Measurements from ENCODE around the gene ZC3H12C.

The ZC3H12C gene

DNA sequence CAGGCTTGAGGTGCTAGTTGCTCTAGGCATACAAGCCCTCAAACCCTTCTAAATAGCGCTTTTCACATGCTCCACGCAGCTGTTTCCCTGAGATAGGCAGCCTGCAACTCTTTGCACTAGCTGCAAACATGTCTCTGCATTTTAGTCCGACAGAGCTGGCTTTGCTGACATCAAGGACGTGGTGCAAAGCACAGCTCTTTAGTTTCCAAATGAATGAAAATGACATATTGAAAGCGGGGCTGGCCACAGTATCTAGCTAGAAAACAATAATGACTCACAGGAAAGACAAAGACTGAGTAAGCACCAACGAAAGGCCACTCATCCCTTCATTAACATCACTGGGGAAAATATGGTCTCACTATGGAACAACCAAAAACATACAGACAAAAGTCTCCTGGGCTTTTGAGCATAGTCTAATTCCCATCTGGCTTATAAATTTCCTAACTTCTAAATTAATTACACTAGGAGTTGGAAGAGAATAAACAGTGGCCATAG, 15.3 kb upstream of the ZC3H12C start:
- peak; percentile 24 to 49 for DNase-seq

DNA sequence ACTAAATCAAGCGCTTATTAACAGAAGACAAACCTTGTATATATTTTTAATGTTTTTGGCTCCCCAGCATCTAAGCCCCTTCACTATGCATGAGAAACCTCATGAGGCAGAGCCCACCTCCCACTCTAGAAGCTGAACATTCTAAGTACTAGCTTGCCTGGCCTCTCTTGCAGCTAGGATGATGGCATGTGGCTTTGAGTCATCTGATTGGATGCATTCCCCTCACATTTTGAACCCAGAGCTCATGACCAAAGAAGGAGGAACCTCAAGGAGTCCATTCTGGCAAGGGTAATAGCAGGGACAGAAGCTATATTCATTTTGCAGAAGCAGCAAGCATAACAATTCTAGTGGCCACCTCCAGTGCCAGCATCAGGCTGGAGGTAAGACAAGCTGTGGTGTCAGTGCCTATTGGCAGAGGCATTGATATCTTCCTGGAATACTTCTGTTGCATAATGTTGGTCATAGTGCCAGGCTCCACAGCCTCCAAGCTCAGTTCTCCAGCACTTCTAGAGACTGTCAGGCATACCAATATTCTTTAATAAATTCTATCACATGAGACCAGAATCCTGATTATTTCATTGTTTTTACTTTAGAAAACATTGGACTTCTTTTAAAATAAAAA, 14.2 kb upstream of the ZC3H12C start:
- DNase-seq, result no peak

DNA sequence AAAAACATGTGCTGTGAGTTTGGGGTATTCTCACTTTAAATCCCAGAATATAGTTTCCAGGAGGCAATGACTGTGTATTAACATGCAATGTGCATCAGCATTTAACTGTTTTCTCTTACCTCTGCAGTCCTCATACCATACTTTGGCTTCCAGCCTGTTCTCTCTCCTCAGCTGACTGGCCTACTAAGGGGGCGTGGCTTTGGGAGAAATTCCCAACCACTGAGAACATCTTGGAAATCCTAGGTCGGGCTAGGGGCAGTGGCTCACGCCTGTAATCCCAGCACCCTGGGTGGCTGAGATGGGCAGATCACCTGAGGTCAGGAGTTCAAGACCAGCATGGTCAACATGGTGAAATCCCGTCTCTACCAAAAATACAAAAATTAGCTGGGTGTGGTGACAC, 13.5 kb upstream of the ZC3H12C start:
- DNase-seq, result no peak

DNA sequence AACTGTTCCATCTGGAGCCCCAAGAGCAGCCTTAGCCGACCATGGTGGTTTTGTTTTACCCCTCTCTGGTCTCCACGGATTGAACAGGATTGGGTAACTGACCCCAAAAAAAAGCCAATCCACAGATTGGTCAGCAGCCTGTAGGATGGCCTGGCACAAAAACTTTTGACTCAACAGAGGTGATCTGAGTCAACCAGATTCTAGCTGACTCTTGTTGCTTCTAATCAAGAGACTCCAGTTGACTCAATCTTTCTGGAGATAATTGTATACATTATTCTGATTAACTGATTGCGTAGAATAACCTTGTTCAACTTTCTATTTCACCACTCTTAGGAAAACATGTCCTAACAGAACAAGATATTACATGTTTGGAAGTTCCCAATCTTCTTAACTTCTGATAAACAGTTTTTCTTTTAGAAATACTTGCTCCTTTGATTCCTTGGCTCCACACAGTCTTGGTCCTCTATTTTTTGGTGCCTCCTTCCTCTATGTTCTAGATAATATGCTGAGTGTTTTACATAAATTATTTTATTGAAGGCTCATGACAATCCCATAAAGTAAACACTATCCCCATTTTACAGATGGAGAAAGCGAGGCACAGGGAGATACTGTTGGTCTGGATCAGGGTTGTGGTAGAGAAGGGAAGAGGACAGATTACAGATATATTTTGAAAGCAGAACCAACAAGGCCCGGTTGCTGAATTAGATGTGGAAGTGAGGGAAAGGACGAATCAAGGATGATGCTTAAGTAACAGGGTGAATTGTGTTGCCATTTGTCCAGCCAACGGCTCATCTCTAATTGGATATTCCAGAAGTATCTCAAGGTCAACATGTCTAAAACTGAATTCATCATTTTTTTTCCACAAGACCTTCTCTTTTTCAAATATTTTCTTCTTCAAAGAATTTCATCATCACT, 11.5 kb upstream of the ZC3H12C start:
- DNase-seq, result no peak

DNA sequence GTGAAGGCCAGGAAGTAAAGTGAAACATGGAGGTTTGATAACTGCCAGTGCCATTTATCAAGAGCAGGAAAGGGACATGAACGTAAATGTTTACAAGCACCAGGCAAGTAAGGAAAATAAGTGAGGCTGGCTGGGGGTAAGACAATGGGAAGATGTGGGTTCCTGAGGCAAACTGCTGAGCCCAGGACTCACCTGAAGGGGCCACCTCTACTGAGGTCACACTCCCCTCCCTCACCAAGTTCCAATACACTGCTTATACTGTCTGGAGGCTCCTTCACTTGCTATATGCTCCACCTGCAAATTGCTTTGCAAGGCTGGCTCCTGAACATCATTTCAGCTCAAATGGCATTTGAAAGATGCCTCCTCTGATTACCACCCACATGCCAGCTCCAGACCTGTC, 10.3 kb upstream of the ZC3H12C start:
- no peak for DNase-seq

DNA sequence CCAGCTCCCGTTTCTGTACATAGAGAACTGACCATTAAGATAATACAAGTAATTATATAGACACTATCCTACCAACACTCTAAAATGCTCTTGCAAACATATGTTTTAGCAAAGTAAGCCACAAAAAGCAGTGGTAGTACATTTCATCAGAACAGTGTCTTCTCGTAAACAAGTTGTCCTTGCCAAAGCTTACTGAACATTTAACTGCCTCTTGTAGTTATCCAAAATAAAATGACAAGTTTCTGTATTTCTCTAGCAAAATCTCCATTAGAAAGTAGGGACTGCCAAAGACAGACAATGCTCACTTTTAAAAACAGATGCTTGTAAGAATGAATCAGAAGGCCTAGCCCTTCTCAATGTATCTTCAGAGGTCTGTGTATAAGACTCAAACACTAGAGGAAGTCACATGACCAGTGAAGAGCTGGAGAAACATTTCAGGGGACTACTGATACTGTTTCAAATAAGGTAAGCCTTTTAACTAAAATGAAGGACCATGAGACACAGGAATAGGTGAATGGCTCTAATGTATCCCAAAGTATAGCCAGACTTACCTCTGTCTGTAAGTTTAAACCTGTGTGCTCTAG, 7.8 kb upstream of the ZC3H12C start:
- no peak for DNase-seq

DNA sequence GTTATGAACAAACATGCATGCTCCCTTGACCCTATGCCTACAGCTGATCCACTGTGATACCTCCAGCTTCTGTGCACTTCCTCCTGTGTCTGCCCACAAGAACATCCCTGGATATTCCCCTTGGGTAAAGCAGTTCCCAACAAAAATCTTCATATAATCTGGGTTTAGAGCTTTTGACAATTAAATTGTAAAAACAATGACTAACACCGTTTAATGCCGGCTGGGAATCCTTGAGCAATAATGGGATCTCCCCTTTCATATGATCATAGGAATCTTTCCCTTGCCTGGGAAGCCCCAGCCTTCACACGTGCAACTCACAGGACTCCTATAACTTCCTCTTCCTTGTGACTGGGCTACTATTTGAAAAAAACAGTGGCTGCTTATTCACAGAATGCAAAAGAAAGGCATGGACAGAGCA, 6.3 kb upstream of the ZC3H12C start:
- DNase-seq, result no peak

DNA sequence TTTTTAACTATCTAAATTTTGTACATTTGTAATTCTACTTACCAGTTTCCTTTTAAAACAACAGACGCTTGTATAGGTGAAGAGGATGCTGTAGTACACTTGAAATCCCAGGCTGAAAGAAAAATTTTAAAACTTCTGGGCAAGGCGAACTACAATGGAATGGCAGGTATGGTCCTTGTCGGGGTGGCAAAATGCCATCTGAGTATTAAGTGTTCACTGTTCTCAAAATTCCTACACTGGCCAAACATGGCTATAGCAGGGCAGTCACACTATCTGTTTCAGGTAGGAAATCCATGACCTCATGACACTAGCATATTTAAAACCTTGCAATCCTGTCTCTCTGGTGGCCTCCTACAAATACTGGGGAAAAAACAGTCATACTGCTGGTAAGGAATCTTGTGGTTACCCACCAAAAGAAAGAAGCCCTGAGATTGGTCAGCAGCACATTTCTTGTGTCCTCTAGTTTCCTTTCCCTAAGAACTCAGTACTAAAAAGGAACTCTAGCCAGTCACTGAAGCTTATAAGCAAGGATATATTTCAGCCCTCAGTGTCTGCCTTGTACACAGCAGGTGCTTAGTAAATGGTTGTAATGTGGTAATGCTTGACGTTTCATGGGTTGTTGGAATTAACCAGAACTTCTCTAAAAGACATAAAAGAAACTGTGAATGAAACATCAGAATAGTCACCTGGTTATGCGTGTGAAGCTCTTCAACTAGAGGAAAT, 5.2 kb upstream of the ZC3H12C start:
- DNase-seq, result no peak

DNA sequence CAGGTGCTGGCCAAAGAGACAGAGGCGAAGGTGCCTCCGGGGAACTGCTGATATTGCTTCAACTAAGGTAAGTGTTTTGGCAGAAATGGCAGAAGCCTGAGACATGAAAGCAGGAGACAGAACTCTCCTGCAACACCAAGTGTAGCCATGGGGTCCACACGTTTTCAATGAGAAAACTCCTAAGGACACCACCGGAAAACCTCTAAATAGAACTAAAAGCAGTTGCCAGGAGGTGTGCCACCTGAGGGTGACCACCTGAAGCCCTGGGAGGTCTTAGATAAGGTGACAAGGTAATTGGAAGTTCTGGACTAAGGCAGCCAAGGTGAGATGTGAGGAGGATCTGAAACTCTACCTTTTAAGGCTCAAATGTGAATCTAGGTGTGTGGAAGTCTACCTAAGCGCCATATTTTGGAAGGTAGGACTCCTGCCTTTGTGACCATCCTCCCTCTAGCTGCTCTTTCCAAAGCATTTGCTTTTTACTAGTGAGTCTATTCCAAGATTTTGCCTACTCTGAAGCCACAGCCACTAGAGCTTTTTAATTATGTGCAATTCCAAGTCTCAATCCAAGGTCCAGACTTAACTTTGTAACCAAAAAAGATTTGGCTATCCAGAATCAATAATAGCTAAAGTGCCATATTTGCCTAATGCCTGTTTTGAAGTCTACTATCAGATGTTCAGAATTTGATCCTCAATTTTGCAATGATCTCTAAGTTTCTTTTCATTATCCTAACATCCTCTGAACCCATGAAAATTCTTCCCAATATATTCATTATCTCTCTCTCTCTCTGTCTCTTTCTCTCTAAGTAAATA, 4.5 kb upstream of the ZC3H12C start:
- DNase-seq, result no peak

DNA sequence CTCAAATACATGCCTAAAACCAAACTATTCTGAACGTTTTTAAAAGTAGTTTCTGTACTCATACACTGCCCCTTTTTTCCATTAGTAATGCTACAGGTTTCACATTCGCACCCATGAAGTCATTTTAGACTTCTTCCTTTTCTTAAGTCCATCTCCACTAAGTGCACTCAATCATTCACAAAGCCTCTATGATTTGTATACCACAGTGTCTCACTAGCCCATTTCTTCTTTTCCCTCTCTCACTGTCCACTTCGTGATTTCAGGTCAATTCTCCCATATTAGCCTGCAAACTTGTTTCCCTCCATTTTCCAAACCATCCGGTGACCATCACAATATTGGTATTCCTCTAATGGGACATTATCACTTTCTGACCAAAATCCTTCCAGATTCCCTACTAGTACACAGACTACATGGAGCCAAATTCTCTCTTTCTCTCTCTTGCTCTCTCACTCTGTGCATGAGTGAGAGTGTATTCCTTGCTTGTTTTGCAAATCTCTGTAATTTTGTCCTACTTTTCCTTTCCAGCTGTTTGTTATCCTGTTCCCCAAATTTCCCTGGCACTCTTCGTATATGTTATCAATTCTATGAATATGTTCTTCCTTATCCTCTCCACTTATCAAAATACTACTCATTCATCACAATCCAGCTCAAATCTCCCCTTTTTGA, 3.4 kb upstream of the ZC3H12C start:
- DNase-seq, result no peak

DNA sequence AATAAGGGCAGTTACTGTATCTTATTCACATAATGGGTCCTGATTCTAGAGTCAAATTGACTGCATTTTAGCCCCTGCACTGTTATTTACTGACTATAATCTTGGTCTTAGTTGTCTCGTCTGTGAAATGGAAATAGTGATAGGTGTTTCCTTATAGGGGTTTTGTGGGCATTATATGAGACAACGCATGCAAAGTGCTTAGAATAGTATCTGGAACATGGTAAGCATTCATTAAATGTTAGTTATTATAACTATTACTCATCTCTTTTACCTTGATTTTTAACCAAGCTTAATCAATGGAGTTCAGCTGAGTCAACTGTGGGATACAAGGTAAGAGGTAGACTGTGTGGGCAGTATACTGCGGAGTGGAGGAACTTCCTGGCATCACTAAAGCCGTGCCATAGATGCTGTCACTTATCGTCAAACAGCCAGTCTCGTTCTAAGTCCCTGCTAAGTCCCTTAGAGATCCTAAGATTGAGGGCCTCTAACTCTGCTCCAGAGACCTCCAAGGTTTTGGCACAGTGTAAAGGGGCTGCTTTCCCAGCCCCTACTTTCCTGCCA, 2.6 kb upstream of the ZC3H12C start:
- no peak for DNase-seq

DNA sequence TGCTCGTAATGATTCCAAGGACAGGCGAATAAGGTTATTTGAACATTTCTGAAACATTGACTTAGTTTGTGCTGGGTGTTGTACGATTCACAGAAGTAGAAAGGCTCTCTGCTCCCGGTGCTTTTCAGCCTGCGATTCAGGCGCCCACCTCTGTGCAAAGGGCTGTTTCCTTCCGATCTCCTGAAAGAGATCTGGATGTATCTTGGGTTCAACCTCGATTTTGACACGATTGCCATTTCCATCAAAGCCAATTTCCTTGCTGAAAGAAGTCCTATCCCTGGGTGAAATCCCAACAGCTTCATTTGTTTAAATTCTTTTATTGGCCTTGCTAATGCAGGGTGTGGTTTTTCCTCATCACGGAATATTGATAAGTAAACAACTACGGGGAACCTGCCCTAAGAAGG, 1.1 kb upstream of the ZC3H12C start:
- DNase-seq, result no peak

DNA sequence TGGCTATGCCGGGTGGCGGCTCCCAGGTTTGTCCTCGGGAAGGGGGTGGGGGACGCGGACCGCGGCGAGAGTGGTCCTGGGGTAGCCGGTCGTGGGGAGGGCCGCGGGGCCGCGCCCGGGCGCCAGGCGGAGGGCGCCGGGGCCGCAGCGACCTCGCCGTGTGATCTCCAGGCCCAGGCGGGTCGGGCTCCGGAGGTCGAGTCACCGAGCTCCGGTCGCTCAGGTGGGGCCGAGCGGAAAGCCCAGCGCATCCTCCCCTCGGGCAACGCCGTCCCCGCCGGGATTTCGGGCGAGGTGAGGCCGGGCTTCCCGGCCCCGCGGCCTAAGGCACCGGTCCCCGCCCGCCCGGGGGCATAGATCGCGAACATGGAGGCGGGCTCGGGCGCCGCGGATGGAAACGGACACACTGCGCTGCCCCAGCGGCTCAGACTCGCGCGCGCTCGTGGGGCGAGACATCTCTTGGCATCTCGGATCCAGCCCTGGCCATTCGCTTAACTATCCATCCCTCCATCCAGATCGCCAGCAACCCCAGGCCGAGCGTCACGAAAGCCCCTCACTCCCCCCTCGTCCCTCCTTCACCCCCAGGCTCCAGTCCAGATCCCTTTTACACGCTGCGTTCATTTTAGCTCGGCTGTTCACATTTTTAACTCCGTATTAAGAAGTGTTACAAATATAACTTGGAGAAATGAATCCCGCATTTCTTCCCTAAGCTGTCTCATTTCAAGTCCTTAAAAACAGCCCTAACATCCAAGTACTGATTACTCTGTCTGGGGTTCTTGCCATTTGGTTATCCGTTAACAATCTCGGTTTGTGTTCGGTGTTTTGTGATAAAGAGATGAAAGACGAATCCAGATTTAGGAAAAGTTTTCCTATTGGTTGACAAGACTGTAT, 460 bp downstream of the ZC3H12C start:
- peak in 1 of 2 experiments; percentile 20 for DNase-seq

DNA sequence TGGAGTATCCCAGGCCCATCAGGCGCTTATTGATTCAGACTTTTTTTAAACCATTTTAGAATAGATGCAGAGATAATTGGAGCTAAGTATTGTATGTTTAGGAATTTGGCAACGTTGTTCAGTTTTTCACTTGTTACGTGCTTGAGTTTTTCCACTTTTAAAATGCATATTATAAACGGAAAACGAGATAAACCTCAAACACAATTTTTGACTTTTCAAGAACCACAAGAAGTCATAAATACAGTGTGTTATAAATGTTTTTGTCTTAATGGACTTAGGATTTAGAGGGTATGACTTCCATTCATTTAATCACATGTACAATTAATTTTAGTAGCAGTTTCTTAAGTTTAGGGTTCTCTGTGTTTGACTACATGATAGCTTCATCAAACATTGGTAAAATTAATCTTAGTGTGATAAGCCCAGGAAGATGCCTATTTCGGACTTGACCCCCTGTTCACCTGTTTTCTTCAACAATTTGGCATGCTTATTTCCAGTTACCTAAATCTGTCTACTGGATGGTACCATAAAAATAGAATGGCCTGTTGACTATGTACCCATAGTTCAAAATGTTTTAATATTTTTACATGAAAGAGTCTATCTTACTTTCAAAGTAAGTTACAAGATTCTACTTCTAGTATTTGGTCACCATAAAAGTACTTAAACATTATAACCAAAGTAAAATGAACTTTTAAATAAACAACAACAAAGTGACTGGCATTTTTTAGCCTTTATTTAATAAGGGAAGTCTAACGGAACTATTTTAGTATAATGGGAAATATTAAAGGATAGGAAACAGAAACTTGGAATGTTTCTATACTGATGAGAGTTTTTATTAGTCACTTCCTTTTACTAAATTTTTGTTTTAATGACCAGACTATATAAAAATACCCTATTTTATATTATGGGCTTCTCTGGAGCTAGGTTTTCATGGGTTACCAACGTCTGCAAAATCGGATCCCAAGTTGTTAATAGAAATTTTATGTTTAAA, 1.4 kb downstream of the ZC3H12C start:
- no peak for DNase-seq

DNA sequence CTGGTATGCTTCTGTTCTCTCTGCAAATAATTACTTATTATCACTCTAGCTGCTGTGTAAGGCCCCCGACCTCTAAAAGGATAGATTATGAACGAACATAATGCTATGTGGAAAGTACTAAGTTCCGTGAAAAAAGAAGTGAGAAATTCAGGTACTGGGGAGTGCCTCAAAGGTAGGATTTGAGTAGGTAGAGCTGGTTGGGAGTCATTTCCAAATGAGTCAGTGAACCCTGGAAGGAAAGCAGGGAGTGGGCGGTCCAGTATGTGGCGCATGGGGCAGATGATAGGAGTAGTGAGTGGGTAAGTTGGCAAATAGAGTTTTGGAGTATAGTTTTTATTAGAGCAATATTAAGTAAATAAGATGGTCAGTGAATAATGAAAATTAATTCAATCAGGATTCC, 2.4 kb downstream of the ZC3H12C start:
- DNase-seq, result no peak

DNA sequence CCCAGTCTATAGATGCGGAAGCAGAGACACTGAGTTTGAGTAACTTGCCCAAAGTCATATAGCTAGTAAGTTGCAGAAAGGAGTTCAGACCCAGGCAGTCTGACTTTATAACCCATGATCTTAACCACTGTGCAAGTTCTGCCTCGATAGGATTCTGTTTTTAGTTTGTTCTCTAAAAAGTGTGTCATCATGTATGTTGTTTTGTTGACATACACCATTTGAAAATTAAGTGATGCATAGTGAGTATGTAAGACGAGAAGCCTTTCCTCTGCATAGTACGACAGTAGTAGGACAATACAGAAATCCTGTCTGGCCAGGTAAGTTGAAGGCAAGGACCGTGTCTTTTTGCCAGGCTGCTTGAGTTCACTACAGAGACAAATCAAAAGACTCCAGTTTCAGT, 3.3 kb downstream of the ZC3H12C start:
- no peak for DNase-seq

DNA sequence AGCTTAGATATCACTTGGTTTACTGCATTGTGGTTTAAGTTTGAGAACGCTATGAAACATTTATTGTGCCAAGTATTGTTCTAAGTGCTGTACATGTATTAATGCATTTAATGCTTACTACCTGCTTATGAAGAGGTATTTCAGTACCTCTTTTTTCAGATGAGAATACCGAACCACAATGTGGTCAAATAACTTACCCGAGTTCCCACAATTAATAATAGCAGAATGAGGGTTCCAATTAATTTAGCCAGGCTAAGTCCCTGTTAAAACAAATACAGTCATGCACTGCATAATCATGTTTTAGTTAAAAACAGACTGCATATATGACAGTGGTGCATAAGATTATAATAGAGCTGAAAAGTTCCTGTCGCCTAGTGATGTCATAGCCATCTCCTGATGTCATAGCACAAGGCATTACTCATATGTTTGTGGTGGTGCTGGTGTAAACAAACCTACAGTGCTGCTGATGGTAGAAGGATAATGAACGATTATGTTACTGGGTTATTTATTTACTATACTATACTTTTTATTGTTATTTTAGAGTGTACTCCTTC, 4.3 kb downstream of the ZC3H12C start:
- no peak for DNase-seq

DNA sequence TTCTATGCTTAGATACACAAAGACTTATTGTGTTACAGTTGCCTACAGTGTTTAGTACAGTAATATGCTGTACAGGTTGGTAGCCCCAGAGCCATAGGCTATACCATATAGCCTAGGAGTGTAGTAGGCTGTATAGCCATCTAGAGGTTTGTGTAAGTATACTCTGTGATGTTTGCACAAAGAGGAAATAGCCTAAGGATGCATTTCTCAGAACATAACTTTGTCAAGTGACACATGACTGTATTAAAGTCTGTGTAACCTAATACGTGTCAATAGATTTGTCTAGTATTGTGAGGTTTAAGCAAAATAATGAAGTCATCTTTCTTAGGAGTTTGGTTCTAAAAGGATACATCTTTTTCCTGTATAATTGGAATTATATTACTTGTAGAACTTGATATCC, 5.5 kb downstream of the ZC3H12C start:
- no peak for DNase-seq

All from activated CD4-positive, alpha-beta T cell treated with anti-CD3 and anti-CD28 coated beads, Interleukin-2, amount 50 U/mL, for 48 hours (primary cell).